Amniotic epithelial cell (primary cell): ENCODE results near the gene FGFBP3.
"Not testable (repeated sequence)": the region's sequence is repeated elsewhere in the genome, so short reads cannot be mapped to it uniquely, and the experiment has no call there.

Experiments used
- DNase-seq: peaks from one replicate; pipeline ENCODE4 v3.0.0-alpha.2; 2010; ENCODE audit warnings: low read depth

The FGFBP3 gene

DNA sequence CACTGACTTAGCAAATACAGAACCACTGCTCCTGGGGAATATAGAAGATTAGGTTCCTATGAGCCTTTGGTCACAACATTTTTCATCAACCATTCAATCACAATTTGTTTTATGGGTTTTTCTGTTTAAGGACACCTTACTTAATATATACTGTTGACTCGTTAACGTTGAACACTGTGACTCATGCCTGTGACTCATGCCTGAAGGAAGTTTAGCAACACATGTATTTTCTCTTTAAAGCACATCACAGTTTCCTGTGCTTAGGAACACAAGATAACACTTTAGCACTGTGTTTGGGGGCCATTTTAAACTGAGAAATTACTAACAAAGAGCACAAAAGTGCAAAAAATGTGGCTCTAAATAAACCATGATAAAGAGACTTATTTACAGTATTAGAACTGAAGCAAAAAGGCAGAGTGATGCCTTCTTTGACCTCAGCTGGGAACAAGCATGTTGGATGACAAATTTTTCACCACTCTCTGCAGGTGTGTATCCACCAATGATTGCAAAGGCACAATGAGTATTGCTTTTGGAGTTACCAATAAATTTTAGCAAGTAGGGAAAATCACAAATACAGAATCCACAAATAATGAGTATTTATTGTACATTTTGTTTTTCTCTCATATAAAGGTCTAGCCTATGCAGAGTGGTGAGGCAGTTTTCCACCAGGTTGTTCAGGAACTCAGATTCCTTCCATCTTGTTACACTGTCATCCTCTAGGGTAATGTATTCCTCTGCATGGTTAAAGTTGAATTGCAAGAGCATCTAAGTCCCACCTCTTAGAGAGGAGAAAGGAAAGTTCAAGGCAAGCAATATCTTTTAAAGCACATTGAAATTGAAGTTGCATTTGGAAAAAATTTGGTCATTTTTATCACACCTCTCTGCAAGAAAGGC lies 7.3 kb downstream of the FGFBP3 start:
- peak; percentile 94 for DNase-seq

DNA sequence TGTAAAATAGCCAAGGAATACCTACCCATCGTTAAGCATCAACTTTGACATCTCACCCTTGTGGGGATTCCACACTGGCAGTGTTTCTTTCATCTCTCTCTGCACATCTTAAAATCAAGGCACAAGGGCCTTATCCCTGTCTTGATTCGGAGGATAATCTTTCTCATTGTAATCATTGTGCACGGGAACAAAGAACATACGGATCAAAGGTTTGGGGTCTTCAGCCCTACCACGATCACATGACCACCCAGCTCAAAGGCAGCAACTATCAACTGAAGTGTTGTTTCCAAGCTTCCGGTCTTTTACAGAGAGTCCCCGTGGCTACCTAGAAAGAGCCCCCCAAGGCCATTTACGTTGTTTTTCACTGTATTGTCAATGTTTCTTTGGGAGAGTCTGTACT lies 11.9 kb downstream of the FGFBP3 start:
- DNase-seq = no peak

DNA sequence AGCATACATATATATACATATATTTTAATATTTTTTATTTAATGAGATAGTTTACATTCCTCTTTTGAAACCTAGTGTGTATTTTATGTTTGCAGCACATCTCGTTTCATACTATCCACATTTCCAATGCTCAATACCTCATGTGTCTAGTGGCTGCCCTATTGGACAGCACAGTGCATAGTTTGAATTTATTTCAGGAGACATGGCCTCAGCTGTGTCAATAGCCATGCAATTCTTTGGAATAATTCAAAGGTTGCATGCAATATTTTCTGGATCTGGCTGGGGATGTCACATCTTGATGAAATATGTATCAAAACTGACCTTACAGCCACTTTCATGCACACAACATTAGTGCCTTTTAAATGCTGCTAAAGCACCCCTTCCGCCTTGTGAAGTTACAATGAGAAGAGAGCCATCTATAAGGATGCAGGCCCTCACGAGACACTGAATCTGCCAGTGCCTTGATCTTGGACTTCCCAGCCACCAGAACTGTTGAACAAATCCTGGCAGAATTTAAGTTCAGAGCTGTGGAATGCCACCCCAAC lies 13.0 kb downstream of the FGFBP3 start:
- no peak for DNase-seq

DNA sequence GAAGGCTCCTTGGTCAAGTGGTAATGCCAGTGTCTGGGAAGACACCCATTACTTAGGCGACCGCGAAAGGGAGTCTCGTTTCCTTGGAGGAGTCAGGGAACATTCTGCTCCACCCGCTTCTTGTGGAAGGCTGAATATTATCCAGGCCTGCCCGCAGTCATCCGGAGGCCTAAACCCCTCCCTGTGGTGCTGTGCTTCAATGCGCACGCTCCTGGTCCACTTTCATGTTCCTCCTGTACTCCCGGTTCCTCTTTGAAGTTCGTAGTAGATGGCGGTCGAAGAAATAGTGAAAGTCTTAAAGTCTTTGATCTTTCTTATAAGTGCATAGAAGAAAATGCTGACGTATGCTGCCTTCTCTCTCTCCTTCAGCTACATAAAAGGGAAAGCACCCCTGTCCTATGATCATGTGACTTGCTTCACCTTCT lies 15.0 kb downstream of the FGFBP3 start:
- DNase-seq = not testable (repeated sequence)

DNA sequence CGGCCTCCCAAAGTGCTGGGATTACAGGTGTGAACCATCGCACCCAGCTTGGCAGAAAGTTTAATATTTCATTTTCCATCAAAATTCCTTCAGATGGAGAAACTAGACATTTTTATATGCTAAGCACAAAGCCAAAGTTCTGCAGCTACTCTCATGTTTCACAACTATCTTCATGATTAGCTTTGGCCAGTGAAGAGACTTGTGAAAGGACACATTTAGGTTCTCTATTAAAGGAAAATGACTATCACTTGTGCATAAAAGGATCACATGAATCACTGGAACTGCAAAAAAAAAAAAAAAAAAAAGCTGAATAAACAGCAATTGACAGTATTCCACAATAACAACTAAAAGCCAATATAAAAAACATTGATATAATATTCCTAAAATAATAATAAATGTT lies 16.2 kb downstream of the FGFBP3 start:
- no peak for DNase-seq

DNA sequence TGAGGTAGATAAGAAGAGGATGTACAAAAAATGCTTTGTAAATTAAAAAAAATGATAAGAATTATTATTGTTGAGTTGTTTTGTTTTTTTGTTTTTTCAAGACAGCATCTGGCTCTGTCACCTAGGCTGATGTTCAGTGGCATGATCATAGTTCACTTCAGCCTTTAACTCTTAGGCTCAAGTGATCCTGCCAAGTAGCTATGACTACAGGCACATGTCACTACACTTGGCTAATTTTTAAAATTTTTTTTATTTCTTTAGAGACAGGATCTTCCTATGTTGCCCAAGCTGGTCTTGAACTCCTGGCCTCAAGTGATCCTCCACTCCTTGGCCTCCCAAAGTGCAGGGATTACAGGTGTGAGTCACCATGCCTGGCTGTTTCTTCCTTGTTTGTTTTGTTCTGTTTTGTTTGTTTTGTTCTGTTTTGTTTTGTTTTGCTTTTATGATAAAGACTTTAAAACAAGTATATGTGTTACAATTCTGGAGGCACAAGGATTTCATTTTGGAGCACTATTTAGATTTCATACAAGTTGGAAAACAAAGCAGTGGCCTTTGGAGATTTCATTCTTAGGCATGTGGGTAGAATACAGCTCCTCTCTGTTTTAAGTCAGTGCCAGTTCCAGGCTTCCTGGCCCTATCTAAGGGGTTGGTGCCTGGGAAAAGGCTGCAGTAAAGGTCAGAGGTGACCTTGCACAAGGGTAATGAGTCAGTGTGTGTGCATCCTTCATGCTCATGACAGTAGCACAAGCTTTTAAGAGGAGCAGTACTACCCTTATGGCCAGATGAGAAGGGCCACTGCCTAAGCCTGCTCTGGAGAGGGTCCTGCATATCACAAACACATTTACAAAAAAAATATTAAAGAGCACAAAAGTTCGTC lies 17.9 kb downstream of the FGFBP3 start:
- DNase-seq = peak; percentile 97

DNA sequence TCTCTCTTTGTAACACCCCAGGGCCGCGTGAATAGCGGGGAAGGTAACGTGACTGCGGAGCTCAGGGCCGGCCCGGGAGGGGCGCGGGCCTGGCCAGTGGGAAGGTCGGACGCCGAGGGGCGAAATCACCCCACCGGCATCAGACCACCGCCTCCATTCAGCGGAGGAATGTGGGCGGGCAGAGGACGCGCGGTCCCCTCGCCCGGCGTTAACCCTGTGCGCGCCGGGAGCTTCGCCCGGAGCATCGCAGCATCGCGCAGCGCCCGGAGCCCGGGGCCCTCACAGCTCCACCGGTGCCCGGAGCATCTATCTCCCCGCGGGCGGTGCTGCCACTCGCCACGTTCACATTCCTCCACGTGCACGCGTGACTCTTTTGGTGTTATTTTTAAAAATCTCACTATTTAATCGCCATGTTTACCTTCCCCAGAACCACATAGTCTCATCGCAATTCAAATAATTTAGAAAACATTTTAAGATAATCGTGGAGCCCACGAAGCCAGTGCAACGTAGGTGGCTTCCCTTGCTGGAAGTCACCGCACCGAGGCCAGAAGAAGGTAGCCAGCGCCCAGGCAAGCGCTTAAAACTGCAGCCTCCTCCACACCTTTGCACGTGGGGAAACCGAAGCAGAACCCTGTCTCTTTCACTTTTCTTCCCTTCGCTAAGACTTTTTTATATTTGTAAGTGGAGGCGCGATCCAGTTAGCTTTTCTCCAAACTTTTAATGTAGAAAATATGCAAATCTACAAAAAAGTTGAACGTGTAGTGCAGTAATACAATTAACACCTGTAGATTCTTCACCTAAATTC lies 21.8 kb downstream of the FGFBP3 start:
- DNase-seq = peak; percentile 39

DNA sequence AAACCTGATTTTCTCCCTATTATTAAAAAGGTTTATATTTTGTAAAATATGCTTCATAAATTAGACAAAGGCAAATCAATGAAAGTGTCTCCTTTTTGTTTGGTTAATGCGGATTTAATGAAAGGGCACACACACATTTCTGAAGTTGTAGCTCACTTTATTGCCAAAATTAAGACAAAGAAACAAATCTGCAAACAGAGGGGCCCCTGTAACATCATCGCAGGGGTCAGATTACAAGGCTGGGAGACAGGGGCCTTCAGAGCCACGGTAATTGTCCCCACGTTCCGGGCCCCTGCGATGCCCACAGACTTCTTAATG lies 22.4 kb downstream of the FGFBP3 start:
- DNase-seq = no peak

DNA sequence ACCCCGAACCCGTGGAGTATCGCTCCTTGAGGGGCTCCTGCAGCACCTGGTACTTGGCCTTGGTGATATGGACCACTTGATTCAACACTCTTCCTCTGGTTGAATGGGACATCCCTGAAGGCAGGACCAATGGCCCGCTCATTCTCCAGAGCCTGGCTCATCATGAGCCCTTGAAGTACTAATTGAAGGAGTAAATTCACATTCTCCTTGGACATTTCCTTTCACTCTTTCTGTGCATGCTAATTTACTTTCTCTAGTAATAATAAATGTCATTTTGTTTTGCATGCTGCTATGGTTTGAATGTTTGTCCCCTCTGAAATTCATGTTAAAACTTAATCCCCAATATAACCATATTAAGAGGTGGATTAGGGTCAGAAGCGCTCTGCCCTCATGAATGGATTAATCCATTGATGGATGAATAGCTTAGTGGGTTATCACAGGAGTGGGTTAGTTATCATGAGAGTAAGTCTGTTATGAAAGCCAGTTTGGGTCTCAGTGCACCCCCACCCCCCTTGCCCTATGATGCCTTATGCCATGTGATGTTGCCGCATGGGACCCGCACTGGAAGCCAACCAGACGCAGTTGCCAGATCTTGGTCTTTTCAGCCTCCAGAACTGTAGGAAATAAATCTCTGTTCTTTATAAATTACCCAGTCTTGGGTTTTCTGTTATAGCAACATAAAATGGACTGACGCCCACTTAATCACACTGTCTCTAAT lies 23.8 kb downstream of the FGFBP3 start:
- no peak for DNase-seq

DNA sequence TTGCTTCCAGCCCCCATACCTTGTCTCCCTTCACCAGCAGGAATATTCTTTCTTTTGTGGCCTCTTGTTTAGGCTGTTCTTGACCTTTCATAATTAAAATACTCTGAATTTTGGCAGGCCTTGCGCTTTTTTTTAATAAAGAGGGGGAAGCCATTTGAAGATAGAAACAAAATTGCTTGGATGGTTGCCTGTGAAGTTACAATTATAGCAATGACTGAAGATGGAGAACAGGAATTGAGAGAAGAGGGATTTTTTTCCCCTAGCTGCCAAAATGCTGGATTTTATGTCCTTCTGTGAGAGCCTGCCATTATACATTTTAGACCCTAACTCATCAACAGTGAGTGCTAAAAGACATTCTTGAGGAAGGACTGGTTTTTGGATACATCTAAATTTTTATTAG lies 24.8 kb downstream of the FGFBP3 start:
- DNase-seq = no peak

DNA sequence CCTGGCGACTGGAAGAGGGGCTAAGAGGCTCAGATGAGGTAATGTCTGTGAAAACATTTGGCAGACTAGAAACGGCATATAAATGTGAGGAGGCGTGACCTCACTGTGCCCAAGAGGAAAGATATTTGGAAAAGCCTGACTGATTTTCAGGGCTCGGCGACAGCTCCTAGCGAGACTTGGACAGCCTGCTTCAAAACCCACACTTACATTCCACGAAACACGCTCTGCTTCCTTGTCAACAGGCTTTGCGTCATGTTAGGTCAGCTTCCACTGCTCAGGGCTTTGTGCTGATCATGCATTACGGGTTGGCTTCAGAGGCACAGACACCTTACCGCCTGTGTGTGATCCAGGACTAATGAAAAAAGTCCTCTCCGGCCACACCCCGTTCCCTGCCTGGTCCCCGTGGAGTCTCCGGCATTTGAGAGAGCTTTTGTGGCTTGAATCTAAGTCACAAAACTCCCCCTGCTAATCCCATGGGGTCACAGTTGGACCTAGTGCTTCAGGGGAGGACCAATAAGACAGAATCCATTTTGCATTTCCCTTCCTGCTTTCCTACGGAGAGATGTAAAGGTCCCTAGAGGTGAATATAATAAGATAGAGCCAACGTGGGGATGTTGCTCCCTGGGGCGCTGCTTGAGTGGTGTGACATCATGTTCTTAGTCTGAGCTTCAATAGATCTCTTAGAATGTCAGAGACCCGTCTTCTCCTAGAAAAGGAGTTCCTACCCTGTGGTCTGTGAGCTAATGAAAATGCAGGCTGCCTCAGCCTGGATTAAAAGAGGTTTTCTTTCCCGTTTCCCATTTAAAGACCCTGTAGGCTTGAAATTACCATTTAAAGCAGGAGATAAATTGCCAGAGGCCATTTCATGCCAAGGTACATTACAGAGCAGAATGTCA lies 25.5 kb downstream of the FGFBP3 start:
- peak; percentile 75 for DNase-seq

DNA sequence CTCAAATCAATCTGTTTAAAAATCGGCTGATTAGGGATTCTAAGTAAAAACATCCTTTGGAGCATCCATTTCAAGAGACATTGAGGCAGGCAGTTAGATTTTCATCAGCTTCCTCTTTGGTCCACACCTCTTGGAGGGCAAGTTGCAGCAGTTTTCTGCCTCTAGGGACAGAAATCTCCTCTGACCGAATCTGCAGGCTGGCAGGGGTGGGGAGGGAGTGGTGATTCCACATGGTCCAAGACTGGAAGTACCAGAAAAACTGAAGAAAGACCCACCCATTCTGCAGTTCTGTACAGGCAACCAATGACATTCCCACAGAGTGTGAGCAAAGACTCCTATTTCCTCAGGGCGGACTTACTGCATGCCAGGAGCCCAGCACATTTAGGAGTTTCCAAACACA lies 29.0 kb downstream of the FGFBP3 start:
- DNase-seq = no peak

DNA sequence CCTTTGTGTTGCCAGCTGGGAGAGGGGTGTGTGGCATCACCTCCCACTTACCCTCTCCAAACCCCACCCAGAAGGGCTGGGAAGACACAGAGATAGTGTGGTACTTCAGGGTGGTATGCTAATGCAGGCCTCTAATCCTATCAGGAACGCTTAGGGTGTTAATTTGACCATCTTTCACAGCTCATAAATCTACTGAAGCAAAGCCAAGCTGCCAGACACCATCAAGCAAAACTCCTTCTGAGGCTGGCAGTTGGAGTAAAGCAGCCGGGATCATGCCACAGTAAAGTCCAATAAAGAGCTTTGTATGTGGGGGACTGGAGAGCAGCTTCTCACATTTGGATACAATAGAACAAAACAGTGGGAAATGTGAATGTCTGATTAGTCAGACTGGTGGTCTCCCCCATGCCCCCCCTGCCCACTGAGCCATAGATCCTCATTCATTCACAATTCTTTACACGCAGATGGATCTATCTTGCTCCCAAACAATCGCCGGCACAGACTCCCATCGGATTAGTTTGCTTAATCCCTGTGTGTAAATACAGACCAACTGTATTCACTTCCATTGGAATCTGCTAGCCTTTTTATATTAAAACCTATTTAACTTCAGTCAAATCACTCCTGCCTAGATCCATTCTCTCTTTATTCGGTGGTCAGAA lies 29.6 kb downstream of the FGFBP3 start:
- no peak for DNase-seq

DNA sequence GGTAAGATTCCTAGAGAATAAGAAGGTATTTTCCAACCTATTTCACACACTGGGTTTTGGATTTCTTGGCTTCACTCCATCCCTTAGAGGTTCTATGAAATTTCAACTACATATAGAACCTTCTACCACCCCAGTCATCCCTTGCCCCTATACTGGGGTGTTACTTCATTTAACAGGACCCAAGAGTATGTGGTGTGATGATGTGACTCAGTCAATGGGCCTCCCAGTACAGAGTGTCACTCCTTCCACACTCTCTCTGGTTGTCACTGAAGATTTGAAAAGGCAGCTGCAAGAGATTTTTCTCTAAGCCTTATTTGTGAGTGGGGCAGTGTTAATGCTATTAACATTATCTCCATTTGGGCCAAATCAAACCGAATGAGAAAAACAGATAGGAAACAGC lies 33.5 kb downstream of the FGFBP3 start:
- no peak for DNase-seq

DNA sequence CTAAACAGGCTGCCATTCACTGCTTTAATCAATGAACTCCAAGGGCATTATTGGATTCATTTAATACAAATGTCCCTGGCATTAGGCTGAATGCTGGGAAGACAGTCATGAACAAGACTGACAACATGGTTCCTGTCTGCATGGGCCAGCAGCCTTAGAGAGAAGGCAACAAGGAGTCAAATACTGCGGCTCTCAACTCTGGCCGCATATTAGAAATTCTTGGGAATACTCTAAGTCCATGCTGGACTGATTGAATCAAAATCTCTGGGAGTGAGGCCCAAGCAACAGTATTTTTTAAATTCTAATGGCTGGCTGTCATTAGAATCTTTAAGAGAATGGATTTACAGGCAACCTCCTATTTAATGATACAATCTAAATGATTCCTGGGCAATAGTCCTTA lies 34.1 kb downstream of the FGFBP3 start:
- no peak for DNase-seq

DNA sequence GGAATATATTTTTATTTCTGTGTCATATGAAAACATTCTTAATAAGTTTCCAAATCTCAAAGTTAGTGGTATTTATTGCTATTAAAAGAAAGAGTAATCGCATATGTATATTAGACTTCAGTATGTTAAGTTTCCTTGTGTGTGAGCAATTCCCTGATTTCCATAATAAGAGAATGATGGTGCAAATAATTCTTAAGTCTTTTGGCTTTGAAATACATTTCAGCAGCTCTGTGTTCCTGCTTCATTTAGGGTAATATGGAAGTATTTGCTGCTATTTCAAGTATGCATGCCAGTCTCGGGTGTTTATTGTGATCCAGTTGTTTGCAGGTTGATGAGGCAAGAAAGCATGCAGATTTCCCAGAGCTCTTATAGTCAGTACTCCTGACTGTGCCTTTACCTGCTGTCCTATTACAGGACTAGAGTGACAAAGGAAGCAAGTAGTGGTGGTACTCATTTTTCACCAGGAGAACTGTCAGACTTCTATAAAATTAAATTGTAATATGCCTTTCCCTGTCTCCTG lies 43.7 kb downstream of the FGFBP3 start:
- no peak for DNase-seq

DNA sequence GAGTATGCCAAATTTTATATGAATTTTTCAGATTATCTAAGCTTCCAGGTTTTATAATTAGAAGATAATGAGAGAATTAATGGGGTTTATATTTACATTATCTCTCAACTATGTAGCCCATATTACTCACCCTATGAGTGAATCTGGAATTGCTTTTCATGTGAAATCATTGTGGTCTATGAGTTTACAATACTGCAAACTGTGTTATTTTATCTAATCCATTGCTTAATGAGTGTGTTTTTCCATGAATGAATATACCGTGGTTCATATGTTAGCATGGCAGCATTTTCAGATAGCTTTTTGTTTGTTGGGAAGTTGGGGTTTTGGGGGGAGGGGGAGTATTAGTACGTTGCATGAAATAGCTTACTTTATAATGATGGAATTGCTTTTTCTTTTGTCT lies 44.5 kb downstream of the FGFBP3 start:
- peak; percentile 61 for DNase-seq

DNA sequence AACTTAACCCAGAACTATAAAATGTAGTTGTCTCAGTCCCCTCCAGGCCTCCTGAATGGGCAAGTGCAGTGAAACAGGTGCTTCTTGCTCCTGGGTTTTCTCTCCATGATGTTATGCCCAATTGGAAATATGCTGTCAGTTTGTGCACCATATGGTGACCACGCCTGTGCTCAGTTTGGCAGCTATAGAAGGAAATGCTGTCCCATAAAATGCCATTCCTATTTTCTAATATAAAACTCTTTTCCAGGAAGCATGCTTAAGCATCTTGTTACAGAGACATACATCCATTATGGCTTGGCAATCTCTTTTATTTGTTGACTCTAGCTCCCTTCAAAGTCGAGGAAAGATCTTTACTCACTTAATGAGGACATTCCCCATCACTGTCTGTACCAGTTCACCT lies 45.2 kb downstream of the FGFBP3 start:
- no peak for DNase-seq

DNA sequence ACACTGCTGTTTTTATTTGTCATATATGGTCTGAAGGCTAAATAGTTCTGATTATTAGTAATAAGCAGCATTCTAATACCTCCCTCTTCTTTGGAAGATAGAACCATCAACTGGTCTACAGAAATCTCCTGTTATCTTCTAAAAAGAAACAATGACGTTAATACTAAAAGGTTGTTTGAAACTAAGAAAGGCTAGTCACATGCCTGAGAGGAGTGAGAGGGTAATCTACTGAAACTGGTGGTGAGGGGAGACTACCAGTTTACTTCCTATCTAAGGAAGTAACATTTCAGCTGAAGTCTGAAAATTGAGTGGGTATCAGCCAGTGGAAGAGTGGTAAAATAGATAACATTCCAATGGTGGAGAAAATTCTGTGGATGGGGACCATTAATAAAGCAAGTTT lies 48.4 kb downstream of the FGFBP3 start:
- no peak for DNase-seq

DNA sequence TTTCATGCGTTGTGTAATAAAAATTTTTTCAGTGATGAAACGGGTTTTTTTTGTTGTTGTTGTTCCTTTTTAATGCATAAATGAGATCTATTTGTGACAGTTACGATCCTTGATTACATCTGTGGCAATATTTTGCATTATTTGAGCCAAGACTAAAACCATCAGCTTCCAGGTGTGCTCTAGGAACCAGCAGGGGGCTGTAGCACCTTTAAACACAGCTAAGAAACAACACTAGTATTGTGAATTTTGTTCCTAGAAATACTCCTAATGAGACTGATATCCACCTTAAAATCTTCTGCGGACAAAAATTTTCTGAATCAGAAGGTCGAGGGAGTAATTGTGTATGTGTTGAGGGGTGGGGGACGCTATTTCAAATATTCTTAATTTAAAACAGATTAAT lies 52.6 kb downstream of the FGFBP3 start:
- peak; percentile 12 for DNase-seq
